Effector memory CD8-positive, alpha-beta T cell (primary cell): ENCODE measurements around the gene RNF148.

Experiments
- ATAC-seq: fragments of 150-1000 bp; cut with Tn5 transposase; replicated peaks from 2 replicates; pipeline ENCODE4 v1.10.0; 2021; ENCODE audit warnings: mild to moderate bottlenecking, moderate library complexity
- DNase-seq, 3 experiments: peaks; one replicate each; pipeline ENCODE4 v3.0.0; 2021
- H3K27ac Mint-ChIP-seq, 2 donors: one replicate each; pipeline ENCODE4 v1.8.0; 2022; ENCODE audit warnings: mild to moderate bottlenecking in 2 of 2, mixed read lengths in 2 of 2, moderate library complexity in 2 of 2
- H3K27me3 Mint-ChIP-seq, 2 donors: one replicate each; pipeline ENCODE4 v1.8.0; 2022; ENCODE audit warnings: mixed read lengths in 2 of 2
- H3K36me3 Mint-ChIP-seq: one replicate; pipeline ENCODE4 v1.8.0; 2022; ENCODE audit warnings: mild to moderate bottlenecking, moderate library complexity, mixed read lengths; ENCODE audit not compliant: insufficient read depth
- H3K4me1 Mint-ChIP-seq, 2 donors: one replicate each; pipeline ENCODE4 v1.8.0; 2022; ENCODE audit warnings: low read depth in 2 of 2, mixed read lengths in 2 of 2
- H3K4me3 Mint-ChIP-seq, 2 donors: one replicate each; pipeline ENCODE4 v1.8.0; 2022; ENCODE audit warnings: mild to moderate bottlenecking in 2 of 2, mixed read lengths in 2 of 2, moderate library complexity in 2 of 2
- H3K9me3 Mint-ChIP-seq, 2 donors: one replicate each; pipeline ENCODE4 v1.8.0; 2022; ENCODE audit warnings: mixed read lengths in 2 of 2

The RNF148 gene

DNA sequence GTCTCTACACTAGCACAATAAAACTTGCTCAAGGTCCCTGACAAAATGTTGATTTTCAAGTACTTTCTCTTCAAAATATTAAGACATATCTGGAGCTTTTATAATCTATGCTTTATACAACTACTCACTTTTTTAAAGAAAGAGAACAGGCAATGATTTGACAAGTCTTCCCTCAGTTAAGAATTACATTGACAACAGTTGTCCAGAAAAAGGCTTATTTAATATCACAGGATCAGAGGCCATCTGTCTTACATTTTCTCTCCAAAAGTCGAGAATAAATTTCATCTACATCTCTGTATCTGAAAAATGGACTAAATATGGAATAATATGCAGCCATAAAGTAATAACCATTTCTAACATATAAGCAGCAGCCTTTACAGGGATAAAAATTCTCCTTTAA is 8.2 kb upstream of the RNF148 start:
- Mint-ChIP-seq H3K36me3 (peaks cover 3% of the 10 kb centered on the region), H3K4me1 (no peaks in the 10 kb centered on the region), H3K4me3 (no peak overlapping the region), H3K9me3 (peaks cover 0 to 8% of the 10 kb centered on the region in 2 donors), H3K27me3 (no peaks in the 10 kb centered on the region), H3K27ac (no peak overlapping the region)
- ATAC-seq (no peak), DNase-seq (no peak)

DNA sequence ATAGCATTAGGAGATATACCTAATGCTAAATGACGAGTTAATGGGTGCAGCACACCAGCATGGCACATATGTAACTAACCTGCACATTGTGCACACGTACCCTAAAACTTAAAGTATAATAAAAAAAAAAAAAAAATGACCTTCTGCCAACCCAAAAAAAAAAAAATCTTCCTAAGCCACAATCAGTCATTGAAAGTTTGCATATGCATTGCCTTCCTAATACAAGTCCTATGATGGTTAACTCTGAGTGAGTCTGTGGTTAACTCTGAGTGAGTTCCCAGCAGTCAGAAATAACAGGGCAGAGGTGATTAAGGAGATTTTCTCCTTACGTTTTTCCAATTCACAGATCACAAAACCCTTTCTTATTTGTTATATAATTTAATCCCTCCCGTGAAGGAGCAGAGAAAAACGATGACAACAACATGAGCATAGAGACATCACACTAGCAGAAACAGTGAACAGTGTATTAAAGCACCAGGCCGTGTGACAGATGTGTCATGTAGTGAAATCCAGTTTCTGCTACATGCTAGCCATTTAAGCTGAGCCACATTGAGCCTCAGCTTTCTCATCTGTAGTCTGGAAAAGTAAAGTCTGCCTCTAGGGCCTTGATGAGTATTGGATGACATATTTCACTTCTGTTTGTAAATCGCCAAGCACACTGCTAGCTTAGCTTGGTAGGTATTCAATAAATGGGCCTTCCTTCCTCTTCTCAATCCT is 7.4 kb upstream of the RNF148 start:
- Mint-ChIP-seq H3K27me3 (no peaks in the 10 kb centered on the region), H3K9me3 (peaks cover 0 to 8% of the 10 kb centered on the region in 2 donors), H3K4me3 (no peak overlapping the region), H3K36me3 (peaks cover 3% of the 10 kb centered on the region), H3K4me1 (no peaks in the 10 kb centered on the region), H3K27ac (no peak overlapping the region)
- DNase-seq, result no peak
- ATAC-seq, result no peak

DNA sequence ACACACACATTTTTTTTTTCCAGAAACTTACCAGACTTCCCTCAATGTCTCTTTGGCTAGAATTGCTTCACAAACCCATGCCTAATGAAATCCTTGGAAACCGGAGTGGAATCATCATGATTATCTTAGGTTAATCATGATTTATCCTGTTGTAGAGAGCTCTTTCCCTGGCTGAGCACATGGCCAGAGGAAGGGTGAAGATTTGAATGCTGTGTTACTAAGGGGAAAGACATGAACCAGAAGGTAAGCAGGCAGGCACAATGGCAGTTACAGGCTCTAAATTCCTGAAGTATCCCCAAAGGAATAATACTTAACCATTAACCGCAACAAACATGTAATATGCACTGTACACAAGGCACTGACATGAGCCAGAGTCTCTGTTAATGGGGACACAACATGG is 4.1 kb upstream of the RNF148 start:
- DNase-seq, result no peak
- no peak overlapping the region for H3K27ac Mint-ChIP-seq
- peaks cover 3% of the 10 kb centered on the region for H3K36me3 Mint-ChIP-seq
- H3K9me3 Mint-ChIP-seq, result peaks cover 0 to 5% of the 10 kb centered on the region in 2 donors
- no peak overlapping the region for H3K4me3 Mint-ChIP-seq
- no peaks in the 10 kb centered on the region for H3K27me3 Mint-ChIP-seq
- H3K4me1 Mint-ChIP-seq, result no peaks in the 10 kb centered on the region
- no peak for ATAC-seq

DNA sequence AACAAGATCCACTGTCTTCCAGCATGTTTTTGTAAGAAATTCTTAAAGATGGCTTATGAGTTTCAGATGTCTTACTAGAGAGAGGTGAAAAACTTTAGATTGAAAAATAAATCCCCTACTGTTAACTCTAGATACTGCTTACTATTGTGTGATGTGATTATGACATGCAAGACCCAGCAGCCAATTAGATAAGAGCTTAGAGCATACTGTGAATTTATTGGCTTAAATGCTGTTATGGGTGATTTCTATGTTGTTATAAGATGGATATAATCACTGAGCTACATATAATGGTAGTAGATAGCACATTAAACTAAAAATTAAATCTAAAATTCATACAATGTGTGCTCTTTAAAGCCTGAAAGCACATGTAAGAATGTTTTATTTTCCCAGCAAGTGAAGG is 3.7 kb downstream of the RNF148 start, which contains the start of gene RNF133:
Gene RNF133, minus strand, starts transcription at position 101 of the 400 bp plus-strand sequence. CDS start 199 bp downstream, outside the sequence.
- DNase-seq (no peak), ATAC-seq (no peak)
- no peak within 1 kb of the TSS for H3K4me3 Mint-ChIP-seq
- H3K36me3 Mint-ChIP-seq, result no peaks in the 10 kb centered on the region
- no peak within 1 kb of the TSS for H3K27ac Mint-ChIP-seq
- no peaks in the 10 kb centered on the region for H3K27me3 Mint-ChIP-seq
- no peaks in the 10 kb centered on the region for H3K4me1 Mint-ChIP-seq
- peaks cover 0 to 8% of the 10 kb centered on the region in 2 donors for H3K9me3 Mint-ChIP-seq

DNA sequence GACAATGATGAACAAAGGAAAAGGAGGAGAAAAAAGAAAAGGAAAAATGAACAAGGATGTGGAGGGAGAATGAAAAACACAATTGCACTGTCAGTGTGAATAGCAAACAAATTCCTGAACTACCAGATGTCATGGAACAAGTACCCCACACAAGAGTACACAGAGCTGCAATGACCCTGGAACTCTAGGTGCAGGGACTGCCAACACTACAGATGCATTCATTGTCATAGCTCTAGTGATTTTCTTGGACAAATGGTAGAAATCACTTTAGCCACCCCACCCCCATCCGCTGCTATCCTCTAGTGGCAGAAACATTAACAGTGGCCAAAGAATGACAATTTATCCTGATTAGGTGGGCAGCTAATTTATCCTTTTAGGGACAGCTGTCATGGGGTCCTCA is 6.9 kb downstream of the RNF148 start:
- Mint-ChIP-seq H3K27ac (no peak overlapping the region), H3K4me1 (no peaks in the 10 kb centered on the region), H3K9me3 (peaks cover 0 to 18% of the 10 kb centered on the region in 2 donors), H3K27me3 (no peaks in the 10 kb centered on the region), H3K4me3 (no peak overlapping the region), H3K36me3 (no peaks in the 10 kb centered on the region)
- DNase-seq (no peak), ATAC-seq (no peak)

DNA sequence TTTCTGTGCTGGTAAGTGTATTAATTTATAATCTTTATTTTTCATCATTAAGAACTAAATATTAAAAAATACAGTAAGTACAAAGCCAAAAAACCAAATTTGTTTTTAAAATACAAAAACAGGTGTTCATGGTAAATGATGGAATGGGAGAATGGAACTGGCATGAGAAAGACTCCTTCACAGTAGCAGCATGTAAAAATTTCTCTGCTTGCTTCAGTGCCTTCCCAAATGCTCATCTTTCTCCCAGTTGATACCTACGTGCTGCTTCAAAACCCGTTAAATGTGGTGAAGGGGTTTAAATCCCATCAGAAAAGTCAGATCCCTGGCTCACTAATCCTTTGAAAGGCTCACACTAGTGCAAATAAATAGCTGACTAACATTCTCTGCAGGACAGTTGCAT is 8.0 kb downstream of the RNF148 start:
- no peaks in the 10 kb centered on the region for H3K36me3 Mint-ChIP-seq
- no peak for ATAC-seq
- no peak overlapping the region for H3K27ac Mint-ChIP-seq
- DNase-seq, result no peak
- H3K27me3 Mint-ChIP-seq, result no peaks in the 10 kb centered on the region
- no peak overlapping the region for H3K4me3 Mint-ChIP-seq
- peaks cover 0 to 18% of the 10 kb centered on the region in 2 donors for H3K9me3 Mint-ChIP-seq
- H3K4me1 Mint-ChIP-seq, result no peaks in the 10 kb centered on the region

DNA sequence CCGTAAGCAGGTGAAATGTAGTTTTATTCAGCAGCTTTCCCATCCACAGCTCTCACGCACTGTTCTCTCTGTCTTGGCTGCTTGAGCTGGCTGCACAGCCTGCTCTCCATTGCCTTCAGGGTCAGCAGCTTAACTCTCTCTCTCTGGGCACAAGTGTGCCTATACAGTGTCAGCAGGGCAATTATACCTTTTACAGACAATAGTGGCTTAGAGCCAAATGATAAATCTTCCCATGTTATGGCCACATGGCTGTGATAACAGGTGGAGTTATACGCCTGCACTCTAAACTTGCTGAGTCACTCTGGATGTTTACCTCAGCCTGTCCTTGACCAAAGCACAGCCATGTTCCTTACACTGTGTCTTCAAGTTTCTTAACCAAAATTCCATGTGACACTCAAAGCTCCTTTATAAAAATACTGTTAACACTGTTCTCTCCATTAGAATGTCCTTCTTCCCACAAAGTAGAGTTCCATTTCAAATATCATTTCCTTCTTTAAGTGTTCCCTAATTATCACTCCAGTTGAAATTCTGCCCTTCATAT is 9.9 kb downstream of the RNF148 start:
- Mint-ChIP-seq H3K4me3 (no peak overlapping the region), H3K9me3 (peaks cover 0 to 18% of the 10 kb centered on the region in 2 donors), H3K36me3 (no peaks in the 10 kb centered on the region), H3K27me3 (no peaks in the 10 kb centered on the region), H3K4me1 (no peaks in the 10 kb centered on the region), H3K27ac (no peak overlapping the region)
- no peak for DNase-seq
- no peak for ATAC-seq

DNA sequence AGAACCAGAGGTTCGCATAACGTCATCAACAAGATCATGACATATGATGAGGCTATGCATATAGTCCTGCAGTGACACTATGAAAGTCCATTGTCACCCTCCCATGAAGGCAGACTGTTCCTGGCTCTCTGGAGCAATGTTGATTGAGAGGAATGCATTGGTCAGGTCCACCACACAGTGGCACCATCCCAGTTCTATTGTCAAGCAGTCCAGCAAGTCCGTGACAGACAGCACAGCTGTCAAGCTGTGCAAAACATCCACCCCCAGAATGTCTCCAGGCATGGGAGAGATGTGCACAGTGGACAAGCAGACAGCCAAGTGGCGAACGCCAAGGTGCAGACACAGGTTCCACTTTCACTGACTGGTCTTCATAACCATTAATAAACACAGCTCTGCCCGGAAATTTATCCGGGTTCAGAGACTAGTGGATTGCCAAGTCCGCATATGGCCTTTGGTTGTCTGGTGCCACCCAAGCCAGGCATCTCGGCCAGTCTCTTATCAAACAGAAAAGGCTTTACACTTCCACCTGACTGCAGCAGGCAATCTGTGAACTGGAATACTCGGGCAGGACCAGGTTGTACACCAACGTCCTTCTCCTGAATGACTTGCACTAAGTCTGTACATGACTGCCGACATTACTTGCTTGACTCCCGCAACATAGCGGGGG is 11.0 kb downstream of the RNF148 start:
- Mint-ChIP-seq H3K9me3 (peaks cover 0 to 18% of the 10 kb centered on the region in 2 donors), H3K27ac (no peak overlapping the region), H3K27me3 (no peaks in the 10 kb centered on the region), H3K4me1 (no peaks in the 10 kb centered on the region), H3K36me3 (no peaks in the 10 kb centered on the region), H3K4me3 (no peak overlapping the region)
- DNase-seq (no peak), ATAC-seq (no peak)

DNA sequence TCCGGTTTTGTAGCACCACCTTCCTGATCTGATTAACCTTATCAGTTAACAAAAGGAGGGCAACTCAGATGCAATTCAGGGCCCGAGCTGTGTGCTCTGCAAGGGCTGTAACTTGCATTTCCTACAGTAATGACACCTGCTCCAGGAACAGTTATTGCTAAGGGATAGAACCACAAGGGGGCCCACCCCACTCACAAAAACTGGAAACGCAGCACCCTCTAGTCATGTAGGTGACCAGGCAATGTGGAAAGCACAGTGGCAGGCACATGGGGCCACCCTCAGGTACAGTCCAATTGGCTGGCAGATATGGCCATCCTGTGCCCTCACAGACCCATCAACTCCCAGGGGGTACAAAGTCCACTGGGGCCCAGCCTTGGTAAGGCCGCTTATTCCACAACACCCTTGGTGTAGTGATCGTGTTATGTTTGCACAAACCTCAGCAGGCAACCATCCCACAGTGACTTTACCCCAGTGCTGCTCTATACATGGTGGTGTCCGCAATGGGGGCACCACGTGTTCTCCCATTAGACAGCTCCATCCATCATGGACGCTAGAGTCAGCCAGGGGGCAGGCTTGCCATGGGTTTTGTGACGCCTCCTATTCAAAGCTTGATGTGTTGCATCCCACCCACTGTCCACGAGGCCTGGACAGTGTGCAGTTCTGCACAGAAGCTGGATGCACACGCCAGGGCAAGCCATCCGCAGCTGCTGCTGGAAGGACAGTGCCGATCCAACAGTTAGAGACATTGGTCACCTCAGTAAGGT is 13.2 kb downstream of the RNF148 start:
- Mint-ChIP-seq H3K27me3 (no peaks in the 10 kb centered on the region), H3K27ac (no peak overlapping the region), H3K4me1 (no peaks in the 10 kb centered on the region), H3K9me3 (peaks cover 0 to 14% of the 10 kb centered on the region in 2 donors), H3K4me3 (no peak overlapping the region), H3K36me3 (no peaks in the 10 kb centered on the region)
- ATAC-seq (no peak), DNase-seq (no peak)

DNA sequence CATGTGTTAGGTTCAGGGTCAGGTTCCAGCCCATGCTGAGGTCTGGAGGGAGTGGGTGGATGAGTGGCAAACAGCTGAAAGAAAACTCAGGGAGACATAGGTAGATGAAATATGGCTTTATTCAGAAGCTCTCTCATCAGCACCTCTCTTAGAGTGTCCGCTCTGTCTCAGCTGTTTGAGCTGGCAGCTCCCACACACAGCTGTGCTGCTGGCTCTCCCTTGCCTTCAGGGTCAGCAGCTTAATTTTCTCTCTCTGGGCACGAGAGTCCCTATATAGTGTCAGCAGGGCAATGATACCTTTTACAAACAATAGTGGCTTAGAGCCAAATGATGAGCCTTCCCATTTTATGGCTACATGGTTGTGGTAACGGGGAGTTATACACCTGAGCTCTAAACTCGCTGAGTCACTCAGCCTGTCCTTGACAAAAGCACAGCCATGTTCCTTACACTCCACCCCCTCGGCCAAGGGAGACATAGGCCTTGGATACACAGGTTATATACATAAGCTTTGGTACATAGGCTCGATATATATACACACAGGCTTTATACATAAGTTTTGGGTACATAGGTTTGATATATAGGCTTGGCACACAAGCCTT is 14.2 kb downstream of the RNF148 start:
- ATAC-seq (no peak), DNase-seq (no peak)
- Mint-ChIP-seq H3K27ac (no peak overlapping the region), H3K4me1 (no peaks in the 10 kb centered on the region), H3K27me3 (no peaks in the 10 kb centered on the region), H3K4me3 (no peak overlapping the region), H3K36me3 (no peaks in the 10 kb centered on the region), H3K9me3 (peaks cover 0 to 11% of the 10 kb centered on the region in 2 donors)

DNA sequence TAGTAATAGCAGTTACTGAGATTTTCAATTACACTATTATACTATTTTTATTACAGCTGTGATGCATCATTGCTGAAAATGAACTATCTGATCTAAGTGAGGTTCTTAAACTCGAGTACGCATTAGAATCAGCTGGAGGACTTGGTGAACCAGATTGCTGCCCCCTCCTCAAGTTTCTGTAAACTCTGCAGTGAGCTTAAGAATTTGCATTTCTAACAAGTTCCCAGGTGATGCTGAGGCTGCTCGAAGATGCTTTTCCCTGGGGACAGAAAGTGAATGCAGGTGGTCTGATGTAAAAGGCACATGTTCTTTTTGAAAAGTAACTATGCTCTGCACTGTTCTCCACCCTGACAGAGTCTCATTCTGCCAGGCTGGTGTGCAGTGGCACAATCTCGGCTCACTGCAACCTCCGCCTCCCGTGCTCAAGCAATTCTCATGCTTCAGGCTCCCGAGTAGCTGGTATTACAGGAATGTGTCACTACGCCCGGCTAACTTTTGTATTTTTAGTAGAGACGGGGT is 16.3 kb downstream of the RNF148 start:
- H3K27ac Mint-ChIP-seq, result no peak overlapping the region
- H3K27me3 Mint-ChIP-seq, result no peaks in the 10 kb centered on the region
- no peaks in the 10 kb centered on the region for H3K4me1 Mint-ChIP-seq
- no peaks in the 10 kb centered on the region for H3K36me3 Mint-ChIP-seq
- no peak overlapping the region for H3K4me3 Mint-ChIP-seq
- peaks cover 5 to 7% of the 10 kb centered on the region in 2 donors for H3K9me3 Mint-ChIP-seq
- no peak for ATAC-seq
- DNase-seq, result no peak

DNA sequence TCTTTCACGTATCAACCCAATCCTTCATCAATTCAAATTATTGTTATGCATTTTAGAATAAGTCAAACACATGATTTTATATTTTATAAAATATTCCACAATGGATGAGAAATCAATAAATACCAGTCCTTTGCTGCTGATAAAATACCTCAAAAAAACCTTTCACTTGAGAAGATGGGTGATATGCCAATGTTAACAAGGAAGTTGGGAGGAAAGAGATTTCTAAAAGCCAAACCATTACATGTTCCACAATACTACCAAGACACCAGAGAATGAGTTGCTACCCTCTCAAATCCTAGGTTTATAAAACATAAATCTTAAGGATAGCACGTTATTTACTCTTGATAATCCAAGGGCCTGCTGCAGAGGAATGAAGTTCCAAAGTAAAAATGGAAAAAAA is 18.2 kb downstream of the RNF148 start:
- Mint-ChIP-seq H3K4me1 (no peaks in the 10 kb centered on the region), H3K4me3 (no peak overlapping the region), H3K27me3 (no peaks in the 10 kb centered on the region), H3K9me3 (peaks cover 2 to 7% of the 10 kb centered on the region in 2 donors), H3K36me3 (no peaks in the 10 kb centered on the region), H3K27ac (no peak overlapping the region)
- no peak for DNase-seq
- ATAC-seq, result no peak
